ENCODE data around the gene DLGAP3. TPM values are rescaled to one million over a fixed set of nuclear protein-coding genes. Genes with fewer than 3 reads are reported as not detected.

Gene DLGAP3
- total RNA-seq, 2 donors from 2014 or later: 0.52 to 2.3 TPM

GRCh38 chr1:34865981-34866761 lies 63.3 kb downstream of the DLGAP3 start:
- DNase-seq: peak; percentile 88 to 91 (median 88)
- peak overlapping the region; percentile 72 to 84 (median 78) for H3K27ac ChIP-seq
- H3K9me3 ChIP-seq: no peaks in the 10 kb centered on the region
- peak overlapping the region; percentile 17 to 63 for H3K4me3 ChIP-seq
- intact Hi-C loops (cut with DNase I): no loop called here
- no peaks in the 10 kb centered on the region for H3K36me3 ChIP-seq (replicated peaks in 1 of 2; ENCODE audit: insufficient read depth in 1 of 2, low read depth in 2 of 2)
- H3K4me1 ChIP-seq: peaks cover 19% of the 10 kb centered on the region
- WGBS, 2 donors: 1 to 3% methylated on average over 23 to 81 of the region's 81 CpGs
- no peaks in the 10 kb centered on the region for H3K27me3 ChIP-seq
- TF ChIP-seq CTCF (IDR thresholded peaks at IDR 0.05) (peak; percentile 96 to 98 (median 97)), POLR2A (IDR thresholded peaks at IDR 0.05) (peak; percentile 35 to 72 (median 62))
- ATAC-seq: peak; percentile 90

GRCh38 chr1:34865573-34865972 lies 63.9 kb downstream of the DLGAP3 start:
- DNase-seq: no peak

GRCh38 chr1:34864759-34865158 lies 64.7 kb downstream of the DLGAP3 start:
- ATAC-seq: no peak
- H3K27me3 ChIP-seq: no peaks in the 10 kb centered on the region
- 90 to 96% methylated on average over 8 of the region's 8 CpGs for WGBS, 2 donors
- no peak overlapping the region for H3K27ac ChIP-seq
- no peaks in the 10 kb centered on the region for H3K36me3 ChIP-seq (replicated peaks in 1 of 2; ENCODE audit: insufficient read depth in 1 of 2, low read depth in 2 of 2)
- H3K4me3 ChIP-seq: no peak overlapping the region
- DNase-seq: no peak
- H3K9me3 ChIP-seq: no peaks in the 10 kb centered on the region
- H3K4me1 ChIP-seq: peaks cover 26% of the 10 kb centered on the region
- intact Hi-C loops (cut with DNase I): no loop called here
- TF ChIP-seq POLR2A (IDR thresholded peaks at IDR 0.05): no peak

More at GRCh38 chr1:34865573-34865972, 63.9 kb downstream of the DLGAP3 start:
- Histone ChIP-seq H3K36me3 (replicated peaks in 1 of 2; ENCODE audit: insufficient read depth in 1 of 2, low read depth in 2 of 2) (no peaks in the 10 kb centered on the region), H3K27me3 (no peaks in the 10 kb centered on the region), H3K4me3 (peak overlapping the region; percentile 17 to 63), H3K4me1 (peaks cover 19% of the 10 kb centered on the region), H3K9me3 (no peaks in the 10 kb centered on the region), H3K27ac (peak overlapping the region; percentile 72 to 84 (median 78))
- intact Hi-C loops (cut with DNase I): no loop called here
- TF ChIP-seq CTCF (IDR thresholded peaks at IDR 0.05) (no peak), POLR2A (IDR thresholded peaks at IDR 0.05) (no peak)
- no peak for ATAC-seq
- 6 to 15% methylated on average over 8 to 25 of the region's 25 CpGs for WGBS, 2 donors

GRCh38 chr1:34863501-34863900 lies 65.9 kb downstream of the DLGAP3 start:
- Histone ChIP-seq H3K27ac (no peak overlapping the region), H3K36me3 (replicated peaks in 1 of 2; ENCODE audit: insufficient read depth in 1 of 2, low read depth in 2 of 2) (no peaks in the 10 kb centered on the region), H3K27me3 (no peaks in the 10 kb centered on the region), H3K4me1 (peaks cover 32% of the 10 kb centered on the region), H3K4me3 (no peak overlapping the region), H3K9me3 (no peaks in the 10 kb centered on the region)
- ATAC-seq: no peak
- intact Hi-C loops (cut with DNase I): no loop called here
- TF ChIP-seq CTCF (IDR thresholded peaks at IDR 0.05): no peak
- no peak for TF ChIP-seq POLR2A (IDR thresholded peaks at IDR 0.05)
- DNase-seq: no peak

- DNase-seq (peak; percentile 95 to 96 (median 96)), ATAC-seq (peak; percentile 99)
- H3K27me3 ChIP-seq: no peaks in the 10 kb centered on the region
- peaks cover 25% of the 10 kb centered on the region for H3K4me1 ChIP-seq
- peak within 1 kb of the TSS; percentile 95 for H3K4me3 ChIP-seq
- H3K27ac ChIP-seq: peak within 1 kb of the TSS; percentile 50 to 86 (median 80)
- H3K9me3 ChIP-seq: no peaks in the 10 kb centered on the region
- TF ChIP-seq POLR2A (IDR thresholded peaks at IDR 0.05) (peak; percentile 78 to 92 (median 92)), CTCF (IDR thresholded peaks at IDR 0.05) (peak; percentile 75 to 99 (median 96))
- 1% methylated on average over 38 to 39 of the region's 47 CpGs for WGBS, 2 donors
- H3K36me3 ChIP-seq (replicated peaks in 1 of 2; ENCODE audit: insufficient read depth in 1 of 2, low read depth in 2 of 2): peaks cover 0 to 8% of the 10 kb centered on the region in 2 donors
- intact Hi-C loops (cut with DNase I): no loop called here
These were observed 69.8 kb downstream of the DLGAP3 start, which contains the start of gene SMIM12 for GRCh38 chr1:34859446-34860200. TSS of gene SMIM12 (minus strand) at chr1:34859749. CDS start at chr1:34855977, 3,772 bp downstream.

All from body of pancreas (tissue), 4 donors.